B cell (primary cell): ENCODE data around the gene RRAD. TPM values are rescaled to one million over a fixed set of nuclear protein-coding genes. Genes with fewer than 3 reads are reported as not detected.

Experiments used
- ATAC-seq: fragments of 200-7000 bp; cut with Tn5 transposase; one replicate; pipeline ENCODE4 v1.10.0; 2021; ENCODE audit warnings: low read depth, mild to moderate bottlenecking, moderate number of reproducible peaks, moderate library complexity
- CTCF ChIA-PET: fragments of 350-600 bp; sonication (Branson Sonifier 250); formaldehyde crosslinking; loops from one replicate; lab custom pipeline; 2021; ENCODE audit warnings: antibody characterized with exemption, inconsistent platforms; lab: Charles Lee
- POLR2A ChIA-PET: fragments of 350-600 bp; sonication (Branson Sonifier 250); formaldehyde crosslinking; loops from one replicate; lab custom pipeline; 2021; ENCODE audit warnings: antibody characterized with exemption; lab: Charles Lee
- DNase-seq: peaks from one replicate; pipeline ENCODE4 v3.0.0; 2013
- H2AFZ ChIP-seq: 2 replicates; pipeline ENCODE4 v1.6.1; 2012; ENCODE audit warnings: mild to moderate bottlenecking, low read depth, low read length; ENCODE audit not compliant: insufficient read depth, poor library complexity, severe bottlenecking
- H3K27ac ChIP-seq, 2 donors: 1 replicate in 1 of 2; 2 replicates in 1 of 2; pipeline ENCODE4 v1.5.1; 2012 to 2013; ENCODE audit warnings: low read length in 2 of 2, mild to moderate bottlenecking in 2 of 2, moderate library complexity in 1 of 2
- H3K27me3 ChIP-seq, 4 experiments: fragments of 200-600 bp in 1 of 4; sonication (generic) in 1 of 4; replicated peaks in 1 of 4; 1 replicate in 2 of 4; 2 replicates in 2 of 4; pipeline versions ENCODE4 v1.6.1 to v1.7.0; 2013 to 2016; ENCODE audit warnings: low read length in 3 of 4, mild to moderate bottlenecking in 2 of 4, mixed read lengths in 1 of 4, moderate library complexity in 1 of 4; ENCODE audit not compliant: insufficient read depth in 4 of 4, control insufficient read depth in 3 of 4; ENCODE audit errors: control extremely low read depth in 1 of 4
- H3K36me3 ChIP-seq, 2 experiments: replicated peaks in 1 of 2; 1 replicate in 1 of 2; 2 replicates in 1 of 2; pipeline versions ENCODE4 v1.6.1 to v1.7.1; 2013; ENCODE audit warnings: low read length in 1 of 2; ENCODE audit not compliant: insufficient read depth in 2 of 2, control insufficient read depth in 1 of 2; ENCODE audit errors: control extremely low read depth in 1 of 2, extremely low read depth in 1 of 2
- H3K4me1 ChIP-seq, 2 donors: fragments of 200-600 bp in 1 of 2; sonication (generic) in 1 of 2; 1 replicate in 1 of 2; 2 replicates in 1 of 2; pipeline versions ENCODE4 v1.5.1 to v1.6.1; 2013 to 2017; ENCODE audit warnings: low read length in 2 of 2; ENCODE audit not compliant: control insufficient read depth in 2 of 2, insufficient read depth in 2 of 2
- H3K4me2 ChIP-seq: replicated peaks from 2 replicates; pipeline ENCODE3; 2012; ENCODE audit warnings: mild to moderate bottlenecking, low read depth, low read length; ENCODE audit not compliant: poor library complexity, severe bottlenecking
- H3K4me3 ChIP-seq, 5 experiments: fragments of 200-600 bp in 1 of 5; sonication (generic) in 1 of 5; 1 replicate in 3 of 5; 2 replicates in 2 of 5; pipeline versions ENCODE4 v1.5.1 to v1.7.0; 2011 to 2016; ENCODE audit warnings: low read length in 4 of 5, mild to moderate bottlenecking in 4 of 5, low read depth in 2 of 5, control low read depth in 1 of 5, moderate library complexity in 1 of 5; ENCODE audit not compliant: insufficient read depth in 1 of 5; ENCODE audit errors: control extremely low read depth in 1 of 5, extremely low read depth in 1 of 5
- H3K79me2 ChIP-seq: fragments of 200-600 bp; sonication (generic); one replicate; pipeline ENCODE4 v1.6.0; 2016; ENCODE audit warnings: low read length; ENCODE audit not compliant: control insufficient read depth, insufficient read depth
- H3K9ac ChIP-seq: fragments of 200-600 bp; sonication (generic); 2 replicates; pipeline ENCODE4 v1.6.1; 2017; ENCODE audit warnings: mild to moderate bottlenecking, low read length, moderate library complexity
- H3K9me3 ChIP-seq, 3 donors: one replicate each; pipeline versions ENCODE4 v1.6.1 to v1.7.1; 2013; ENCODE audit warnings: low read length in 2 of 3; ENCODE audit not compliant: control insufficient read depth in 2 of 3, insufficient read depth in 1 of 3; ENCODE audit errors: control extremely low read depth in 1 of 3
- H4K20me1 ChIP-seq: 2 replicates; pipeline ENCODE4 v1.6.0; 2012; ENCODE audit warnings: mild to moderate bottlenecking, low read length; ENCODE audit not compliant: insufficient read depth, control insufficient read depth, poor library complexity, severe bottlenecking
- H3K27ac Mint-ChIP-seq: one replicate; pipeline ENCODE4 v1.8.0; 2021; ENCODE audit warnings: mixed read lengths
- H3K27me3 Mint-ChIP-seq: one replicate; pipeline ENCODE4 v1.8.0; 2021; ENCODE audit warnings: mixed read lengths
- H3K4me1 Mint-ChIP-seq: one replicate; pipeline ENCODE4 v1.8.0; 2021; ENCODE audit warnings: mixed read lengths
- H3K4me3 Mint-ChIP-seq: one replicate; pipeline ENCODE4 v1.8.0; 2021; ENCODE audit warnings: mixed read lengths
- H3K9me3 Mint-ChIP-seq: one replicate; pipeline ENCODE4 v1.8.0; 2022; ENCODE audit warnings: mixed read lengths; ENCODE audit not compliant: insufficient read depth
- CTCF ChIP-seq: fragments of 200-600 bp; IDR thresholded peaks from one replicate; pipeline ENCODE4 v1.8.0; 2022; ENCODE audit warnings: antibody characterized with exemption, mild to moderate bottlenecking
- EZH2 ChIP-seq: IDR thresholded peaks from 2 replicates; pipeline ENCODE4 v1.6.1; 2012; ENCODE audit warnings: borderline replicate concordance, low read depth, mild to moderate bottlenecking, moderate library complexity, low read length; ENCODE audit not compliant: insufficient read depth, poor library complexity, severe bottlenecking
- WGBS: methylation state at CpG from one replicate; pipeline ENCODE4 v1.1.5; 2013; ENCODE audit warnings: missing lambda C conversion rate; ENCODE audit not compliant: insufficient coverage; 5-methylcytosine and 5-hydroxymethylcytosine counted together
- intact Hi-C: fragments of 100-400 bp; cut with micrococcal nuclease; formaldehyde crosslinking; loops from one replicate; pipeline ENCODE4 v1.10.0; 2022
- polyA plus RNA-seq: library from polyadenylated mRNA; depleted of rRNA; stranded (reverse); fragments of >200 nt; gene quantifications from 2 replicates; pipeline ENCODE4 v1.2.3, GENCODE V29; 2012
- total RNA-seq, 2 donors: library from RNA; stranded (reverse); fragments of 120-200 nt in 1 of 2; gene quantifications; 1 replicate in 1 of 2; 2 replicates in 1 of 2; pipeline versions ENCODE4 v1.2.3 to v1.2.4, GENCODE V29; 2013 to 2022

Gene RRAD
- total and polyA plus RNA-seq, 2 donors (not counting 1 experiment from before 2014, with no cell fraction given), result 0.64 to 1.9 TPM

DNA sequence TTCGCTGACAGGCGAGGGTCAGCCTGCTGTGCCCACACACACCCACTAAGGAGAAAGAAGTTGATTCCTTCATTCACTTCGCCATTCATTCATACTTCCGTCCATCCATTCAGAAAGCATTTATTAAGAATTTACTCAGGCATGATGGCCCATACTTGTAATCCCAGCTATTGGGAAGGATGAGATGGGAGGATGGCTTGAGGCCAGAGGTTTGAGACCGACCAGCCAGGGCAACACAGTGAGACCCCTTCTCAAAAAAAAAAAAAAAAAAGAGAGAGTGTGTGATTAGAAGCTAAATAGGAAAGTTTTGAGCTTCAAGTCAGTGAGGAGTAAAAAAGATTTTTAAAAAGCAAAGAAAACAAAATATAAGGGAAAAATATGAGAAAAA lies 18.7 kb upstream of the RRAD start:
- Histone ChIP-seq H3K4me1 (peaks cover 15 to 21% of the 10 kb centered on the region in 2 donors), H3K79me2 (no peaks in the 10 kb centered on the region), H3K27me3 (peaks cover 0 to 16% (median 8%) of the 10 kb centered on the region in 4 experiments), H3K4me2 (no peak overlapping the region), H3K9me3 (peaks cover 0 to 11% (median 0%) of the 10 kb centered on the region in 3 donors), H3K36me3 (peaks cover 0 to 44% of the 10 kb centered on the region in 2 experiments), H3K4me3 (no peak overlapping the region), H2AFZ (no peak overlapping the region), H3K27ac (no peak overlapping the region), H3K9ac (no peak overlapping the region), H4K20me1 (no peaks in the 10 kb centered on the region)
- no peak for DNase-seq
- Mint-ChIP-seq H3K27ac (no peak overlapping the region), H3K27me3 (peaks cover 15% of the 10 kb centered on the region), H3K9me3 (no peaks in the 10 kb centered on the region), H3K4me3 (no peak overlapping the region), H3K4me1 (peaks cover 18% of the 10 kb centered on the region)
- TF ChIP-seq EZH2 (no peak), CTCF (no peak)
- WGBS, result 100% methylated on average over 2 of the region's 5 CpGs
- ChIA-PET CTCF (interaction anchor here (0.5 to 2.8 kb wide), 5 partner anchors 10 to 251 kb away, joined by 3 to 14 read pairs (median 3); partner anchors contain the start of gene CIAO2B), POLR2A (no interaction called here)
- ATAC-seq, result no peak
- intact Hi-C loops, result no loop called here

GRCh38 chr16:66943426-66944053 lies 18.2 kb upstream of the RRAD start:
- Histone ChIP-seq H2AFZ (no peak overlapping the region), H3K4me1 (peaks cover 10 to 16% of the 10 kb centered on the region in 2 donors), H3K27me3 (peaks cover 0 to 11% (median 5%) of the 10 kb centered on the region in 4 experiments), H3K9me3 (peaks cover 0 to 6% (median 0%) of the 10 kb centered on the region in 3 donors), H4K20me1 (no peaks in the 10 kb centered on the region), H3K4me3 (no peak overlapping the region), H3K9ac (no peak overlapping the region), H3K4me2 (no peak overlapping the region), H3K79me2 (no peaks in the 10 kb centered on the region), H3K36me3 (peaks cover 0 to 46% of the 10 kb centered on the region in 2 experiments), H3K27ac (no peak overlapping the region)
- DNase-seq (no peak), ATAC-seq (no peak)
- intact Hi-C loops, result no loop called here
- Mint-ChIP-seq H3K4me3 (no peak overlapping the region), H3K27me3 (peaks cover 10% of the 10 kb centered on the region), H3K27ac (no peak overlapping the region), H3K4me1 (peaks cover 16% of the 10 kb centered on the region), H3K9me3 (no peaks in the 10 kb centered on the region)
- ChIA-PET CTCF (interaction anchor here (0.5 to 2.8 kb wide), 3 partner anchors 11 to 252 kb away, joined by 3 to 14 read pairs (median 3); no protein-coding TSS in a partner anchor), POLR2A (no interaction called here)
- TF ChIP-seq EZH2, result no peak
- TF ChIP-seq CTCF, result no peak
- WGBS, result 94% methylated on average over 9 of the region's 15 CpGs
